GM19395 (cell line): ENCODE data around the gene RAB1B.

Experiments used
- ATAC-seq: cut with Tn5 transposase; IDR thresholded peaks from one replicate; pipeline ENCODE4 v1.9.1; 2021; ENCODE audit warnings: mild to moderate bottlenecking, moderate library complexity; ENCODE audit not compliant: unreplicated experiment

RAB1B gene

GRCh38 chr11:66268244-66268951, at the start of gene RAB1B:
RAB1B (plus strand) TSS chr11:66268639; CDS start chr11:66268680, 41 bp downstream.
- ATAC-seq: peak; percentile 74

GRCh38 chr11:66218846-66219620, 49.4 kb upstream of the RAB1B start:
- no peak for ATAC-seq

DNA sequence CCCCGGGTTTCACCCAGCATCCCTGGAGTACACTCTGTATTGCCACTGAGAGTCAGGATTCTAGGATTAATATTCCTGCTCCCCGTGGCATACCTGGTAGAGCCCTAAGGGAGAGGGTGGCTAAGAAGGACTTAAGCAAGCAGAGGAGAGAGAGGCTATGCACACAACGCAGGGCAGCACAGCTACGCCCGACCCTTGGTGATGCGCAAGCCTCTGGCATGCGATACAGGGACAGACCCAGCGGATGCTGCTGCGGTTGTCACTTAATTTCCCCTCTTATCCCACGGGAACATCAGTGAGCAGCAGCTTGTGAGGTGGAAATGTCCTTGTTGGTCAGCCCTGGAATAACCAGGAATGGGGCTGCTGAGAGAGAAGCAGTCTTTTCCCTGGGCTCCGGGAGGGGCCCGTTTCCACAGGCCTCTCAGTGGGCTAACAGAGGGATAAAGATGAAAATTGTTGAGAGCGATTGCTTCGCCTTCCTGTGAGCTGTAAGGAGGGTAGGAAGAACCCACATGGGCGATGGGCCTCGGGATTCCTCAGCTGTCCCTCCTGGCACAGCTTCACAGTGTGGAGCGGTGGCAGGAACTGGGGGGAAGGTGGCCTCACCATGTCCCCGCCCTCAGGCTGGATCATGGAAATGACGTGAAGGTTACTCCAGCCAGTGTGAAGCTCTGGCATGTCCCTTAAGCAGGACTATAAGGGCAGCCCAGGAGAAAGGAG, 48.4 kb upstream of the RAB1B start:
- no peak for ATAC-seq

DNA sequence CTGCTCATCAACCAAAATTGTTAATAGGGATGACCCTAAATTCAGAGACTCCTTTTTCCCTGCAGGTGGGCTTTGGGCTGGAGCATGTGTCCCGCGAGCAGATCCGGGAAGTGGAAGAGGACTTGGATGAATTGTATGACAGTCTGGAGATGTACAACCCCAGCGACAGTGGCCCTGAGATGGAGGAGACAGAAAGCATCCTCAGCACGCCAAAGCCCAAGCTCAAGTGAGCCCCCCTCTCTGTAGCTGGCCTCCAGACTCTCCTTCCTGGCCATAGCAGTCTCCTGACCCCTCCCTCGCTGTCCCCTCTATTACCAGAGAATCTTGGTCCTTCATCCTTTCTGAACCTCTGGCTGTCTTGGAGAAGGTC, 47.9 kb upstream of the RAB1B start:
- no peak for ATAC-seq

- no peak for ATAC-seq
Measured at GRCh38 chr11:66221012-66221411, 47.4 kb upstream of the RAB1B start.

GRCh38 chr11:66221726-66222236, 46.7 kb upstream of the RAB1B start:
- ATAC-seq: peak; percentile 6

- peak; percentile 83 for ATAC-seq
Measured at GRCh38 chr11:66222358-66223149, 45.9 kb upstream of the RAB1B start.

DNA sequence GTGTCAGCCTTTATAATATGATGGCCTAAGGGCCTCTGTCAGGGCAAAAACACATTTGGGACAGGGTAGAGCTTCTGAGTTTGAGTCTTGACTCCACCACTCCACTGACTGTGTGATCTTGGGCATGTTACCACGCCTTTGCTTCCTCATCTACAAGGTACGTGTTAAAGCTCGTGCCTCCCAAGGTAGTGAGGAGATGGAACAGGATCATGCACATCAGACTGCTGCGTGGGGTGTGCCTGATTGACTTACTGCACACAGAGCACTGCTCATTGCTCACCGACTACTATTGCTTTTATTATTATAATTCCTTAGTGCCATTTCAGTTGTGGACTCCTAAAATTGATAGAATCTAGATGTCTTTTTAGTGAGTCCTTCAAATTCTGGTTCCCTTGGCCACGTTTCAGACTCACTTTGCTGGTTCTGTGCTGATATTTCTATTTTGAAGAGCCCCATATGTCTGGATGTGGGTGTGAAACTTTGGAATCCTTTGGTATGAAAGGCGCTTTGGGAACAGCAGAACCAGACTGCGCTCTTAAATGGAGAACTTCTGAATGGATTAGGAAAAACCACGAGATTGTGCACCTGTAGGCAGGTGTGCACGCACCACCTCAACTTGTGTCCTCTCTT, 44.1 kb upstream of the RAB1B start:
- no peak for ATAC-seq

DNA sequence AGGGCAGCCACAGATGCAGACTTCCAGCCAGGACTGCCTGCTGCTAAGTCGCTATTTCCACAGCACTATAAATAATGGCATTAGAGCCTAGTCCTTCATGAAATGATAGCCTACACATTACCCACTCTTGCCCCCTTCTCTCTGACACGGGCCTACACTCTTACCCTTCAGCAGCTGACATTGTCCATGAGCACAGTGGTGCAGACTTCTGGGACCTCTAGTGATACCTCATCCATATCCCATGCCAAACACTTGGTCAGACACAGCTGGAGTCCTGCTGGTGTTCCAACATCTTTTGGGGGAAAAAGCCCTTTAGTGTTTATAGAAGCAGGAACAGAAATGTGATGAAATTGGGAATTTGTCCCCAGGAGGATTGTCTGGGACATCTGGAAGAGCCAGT, 43.4 kb upstream of the RAB1B start:
- no peak for ATAC-seq

GRCh38 chr11:66226101-66226500, 42.3 kb upstream of the RAB1B start:
- no peak for ATAC-seq

GRCh38 chr11:66227700-66228099, 40.7 kb upstream of the RAB1B start:
- no peak for ATAC-seq

DNA sequence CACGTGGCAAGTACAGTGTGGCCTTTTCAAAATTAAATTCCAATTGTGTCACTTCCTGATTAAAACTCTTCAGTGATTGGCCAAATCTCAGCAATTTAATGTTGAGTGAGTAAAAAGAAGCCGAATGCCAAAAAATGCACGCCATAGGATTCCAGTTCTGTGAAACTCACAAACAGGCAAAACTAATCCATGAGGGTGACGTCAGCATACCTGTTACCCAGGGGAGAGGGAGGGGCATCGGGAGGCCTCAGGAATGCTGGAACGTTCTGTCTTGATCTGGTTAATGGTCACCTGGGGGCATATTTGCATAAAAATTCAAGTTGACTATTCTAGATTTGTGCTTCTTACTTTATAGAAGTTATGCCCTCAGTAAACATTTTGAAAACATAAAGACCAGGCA, 39.9 kb upstream of the RAB1B start:
- no peak for ATAC-seq

DNA sequence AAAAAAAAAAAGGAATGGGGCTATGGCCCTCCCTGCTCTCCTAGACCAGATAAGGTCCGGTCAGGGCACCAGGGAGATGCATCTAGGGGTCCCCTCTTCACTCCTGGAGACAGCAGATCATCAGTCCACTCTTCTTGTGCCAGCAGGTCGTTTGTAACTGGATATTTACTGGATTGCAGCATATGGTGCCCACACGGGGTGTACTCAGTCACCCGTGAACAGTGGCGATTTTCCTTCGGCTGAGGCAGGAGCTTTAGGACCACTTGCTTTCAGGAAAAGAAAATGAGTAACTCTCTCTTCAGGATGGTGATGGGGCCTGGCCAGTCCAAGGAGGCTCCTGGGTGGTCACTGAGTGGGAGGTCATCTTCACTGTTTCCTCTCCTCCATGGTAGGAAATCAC, 38.3 kb upstream of the RAB1B start:
- no peak for ATAC-seq

GRCh38 chr11:66230978-66231377, 37.5 kb upstream of the RAB1B start:
- no peak for ATAC-seq

- ATAC-seq: no peak
Measured at GRCh38 chr11:66231561-66231960, 36.9 kb upstream of the RAB1B start.

DNA sequence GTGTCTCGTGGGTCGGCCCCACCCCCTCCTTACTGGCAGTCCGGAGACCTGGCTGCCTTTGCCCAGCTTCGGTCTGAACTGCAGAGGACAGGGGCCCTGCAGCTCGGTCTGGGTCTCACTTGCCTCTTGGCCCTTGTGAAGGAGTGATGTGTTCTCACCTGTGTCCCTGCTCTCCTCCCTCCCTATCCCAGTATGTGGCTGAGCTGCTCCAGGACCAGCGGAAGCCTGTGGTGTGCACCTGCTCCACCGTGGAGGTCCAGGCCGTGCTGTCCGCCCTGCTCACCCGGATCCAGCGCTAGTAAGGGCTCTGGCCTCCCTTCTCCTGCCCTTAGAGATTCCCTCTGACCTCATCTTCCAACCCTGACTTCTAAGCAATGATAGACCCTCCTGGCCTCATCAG, 35.7 kb upstream of the RAB1B start:
- ATAC-seq: no peak

DNA sequence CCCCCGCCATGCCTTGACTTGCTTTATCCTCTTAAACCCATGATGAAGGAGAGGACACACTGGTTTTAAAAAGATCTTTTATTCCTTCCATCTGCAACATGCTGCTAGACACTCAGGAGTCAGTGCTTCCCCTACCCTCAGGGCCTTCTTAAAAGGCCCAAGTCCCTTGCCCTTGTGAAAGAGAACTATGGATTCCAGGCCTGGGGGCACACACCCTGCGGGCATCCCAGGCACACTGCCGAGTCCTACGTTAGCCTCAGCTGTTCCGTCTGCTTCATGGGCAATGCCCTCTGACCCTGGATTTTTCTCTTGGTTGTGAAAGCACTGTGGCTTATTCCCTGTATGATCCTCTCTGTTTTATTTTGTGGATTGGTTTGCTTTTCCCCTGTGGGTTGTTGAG, 35.1 kb upstream of the RAB1B start:
- no peak for ATAC-seq

DNA sequence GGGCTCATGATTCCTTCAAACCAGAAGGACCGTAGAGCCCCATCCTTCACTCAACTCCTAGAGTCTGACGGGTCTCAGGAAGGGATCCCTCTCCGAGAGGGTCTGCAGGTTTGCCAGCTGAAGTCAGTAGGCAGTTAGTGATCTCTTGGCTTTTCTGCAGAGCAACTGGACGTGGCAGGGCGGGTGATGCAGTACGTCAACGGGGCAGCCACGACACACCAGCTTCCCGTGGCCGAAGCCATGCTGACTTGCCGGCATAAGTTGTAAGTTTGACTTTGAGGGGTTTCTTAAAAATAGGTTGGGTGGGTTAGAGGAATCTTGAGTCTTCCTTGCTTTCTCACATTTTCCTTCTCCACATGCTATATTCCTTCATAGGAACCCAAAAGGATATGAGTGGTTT, 33.3 kb upstream of the RAB1B start:
- no peak for ATAC-seq

- no peak for ATAC-seq
Measured at GRCh38 chr11:66237867-66238266, 30.6 kb upstream of the RAB1B start.

GRCh38 chr11:66238786-66239413, 29.5 kb upstream of the RAB1B start:
- ATAC-seq: no peak
